Calu3 (cell line): ENCODE data around the gene SMTN. TPM values are rescaled to one million over a fixed set of nuclear protein-coding genes. Genes with fewer than 3 reads are reported as not detected.

Source experiments
- BruUV-seq: library from RNA; stranded (reverse); fragments of 400-500 nt; replicated peaks from 2 replicates; lab custom pipeline; 2021; lab: Mats Ljungman, UMichigan
- CTCF ChIA-PET: fragments of 300-600 bp; sonication (Branson Sonifier 250); formaldehyde crosslinking; loops from one replicate; lab custom pipeline; 2022; ENCODE audit warnings: antibody characterized with exemption; lab: Charles Lee
- DNase-seq: peaks from one replicate; pipeline ENCODE4 v3.0.0; 2022
- H3K27ac Mint-ChIP-seq: one replicate; pipeline ENCODE4 v1.8.0; 2022; ENCODE audit warnings: mixed read lengths; ENCODE audit not compliant: unreplicated experiment
- H3K27me3 Mint-ChIP-seq: one replicate; pipeline ENCODE4 v1.8.0; 2022; ENCODE audit warnings: mixed read lengths; ENCODE audit not compliant: unreplicated experiment
- H3K36me3 Mint-ChIP-seq: one replicate; pipeline ENCODE4 v1.8.0; 2022; ENCODE audit warnings: mild to moderate bottlenecking, moderate library complexity, mixed read lengths; ENCODE audit not compliant: insufficient read depth, unreplicated experiment
- H3K4me1 Mint-ChIP-seq: one replicate; pipeline ENCODE4 v1.8.0; 2022; ENCODE audit warnings: mild to moderate bottlenecking, low read depth, mixed read lengths; ENCODE audit not compliant: unreplicated experiment
- H3K4me3 Mint-ChIP-seq: one replicate; pipeline ENCODE4 v1.8.0; 2022; ENCODE audit warnings: mild to moderate bottlenecking, low read depth, moderate library complexity, mixed read lengths; ENCODE audit not compliant: unreplicated experiment
- H3K9me3 Mint-ChIP-seq: one replicate; pipeline ENCODE4 v1.8.0; 2022; ENCODE audit warnings: low read depth, mixed read lengths; ENCODE audit not compliant: unreplicated experiment
- CTCF ChIP-seq: fragments of 200-600 bp; IDR thresholded peaks from one replicate; pipeline ENCODE4 v1.8.0; 2022; ENCODE audit warnings: antibody characterized with exemption; ENCODE audit not compliant: unreplicated experiment
- intact Hi-C: fragments of 100-400 bp; cut with micrococcal nuclease; formaldehyde crosslinking; loops from one replicate; pipeline ENCODE4 v1.10.0; 2022; ENCODE audit not compliant: unreplicated experiment
- total RNA-seq: library from RNA; stranded (reverse); gene quantifications from 2 replicates; pipeline ENCODE4 v1.2.3, GENCODE V29; 2022

The SMTN gene
- total RNA-seq, 1 experiment from 2014 or later: 61.0 TPM

- no TSS peak for BruUV-seq
- CTCF ChIA-PET: no interaction called here
Measured at GRCh38 chr22:31136711-31137110, 55.6 kb downstream of the SMTN start.

GRCh38 chr22:31137721-31138120, 56.6 kb downstream of the SMTN start:
- CTCF ChIA-PET: no interaction called here
- BruUV-seq: no TSS peak
- H3K9me3 Mint-ChIP-seq: no peaks in the 10 kb centered on the region

More at GRCh38 chr22:31136711-31137110, 55.6 kb downstream of the SMTN start:
- Mint-ChIP-seq H3K4me3 (no peak overlapping the region), H3K36me3 (no peaks in the 10 kb centered on the region), H3K27me3 (peaks cover 61% of the 10 kb centered on the region), H3K9me3 (no peaks in the 10 kb centered on the region), H3K4me1 (peaks cover 4% of the 10 kb centered on the region), H3K27ac (no peak overlapping the region)
- intact Hi-C loops: no loop called here
- no peak for DNase-seq
- no peak for TF ChIP-seq CTCF

GRCh38 chr22:31138126-31138525, 57.0 kb downstream of the SMTN start:
- H3K27ac Mint-ChIP-seq: no peak overlapping the region
- H3K4me3 Mint-ChIP-seq: no peak overlapping the region
- CTCF ChIA-PET: interaction anchor here (0.7 kb wide), 1 partner anchor 23 kb away, joined by 3 read pairs; no protein-coding TSS in a partner anchor
- peaks cover 76% of the 10 kb centered on the region for H3K27me3 Mint-ChIP-seq
- no peak for TF ChIP-seq CTCF
- no TSS peak for BruUV-seq
- no peaks in the 10 kb centered on the region for H3K9me3 Mint-ChIP-seq
- DNase-seq: no peak
- intact Hi-C loops: no loop called here
- H3K4me1 Mint-ChIP-seq: no peaks in the 10 kb centered on the region
- H3K36me3 Mint-ChIP-seq: no peaks in the 10 kb centered on the region

More at GRCh38 chr22:31137721-31138120, 56.6 kb downstream of the SMTN start:
- no peak overlapping the region for H3K27ac Mint-ChIP-seq
- TF ChIP-seq CTCF: no peak
- H3K27me3 Mint-ChIP-seq: peaks cover 71% of the 10 kb centered on the region
- intact Hi-C loops: no loop called here
- H3K4me1 Mint-ChIP-seq: no peaks in the 10 kb centered on the region
- no peak overlapping the region for H3K4me3 Mint-ChIP-seq
- no peak for DNase-seq
- H3K36me3 Mint-ChIP-seq: no peaks in the 10 kb centered on the region

- TF ChIP-seq CTCF: no peak
- H3K4me1 Mint-ChIP-seq: no peaks in the 10 kb centered on the region
- CTCF ChIA-PET: no interaction called here
- no peak overlapping the region for H3K27ac Mint-ChIP-seq
- no TSS peak for BruUV-seq
- intact Hi-C loops: no loop called here
- H3K27me3 Mint-ChIP-seq: peaks cover 85% of the 10 kb centered on the region
- no peak overlapping the region for H3K4me3 Mint-ChIP-seq
- H3K36me3 Mint-ChIP-seq: no peaks in the 10 kb centered on the region
- DNase-seq: no peak
- H3K9me3 Mint-ChIP-seq: no peaks in the 10 kb centered on the region
Measured at GRCh38 chr22:31139066-31139465, 57.9 kb downstream of the SMTN start.
